Ishikawa (cell line): ENCODE results near the gene PTPRU.

Experiments used
- CEBPB ChIP-seq: IDR thresholded peaks from 2 replicates; pipeline ENCODE4 v1.6.1; 2012
- EGR1 ChIP-seq: IDR thresholded peaks from 2 replicates; pipeline ENCODE4 v1.6.1; 2012
- EP300 ChIP-seq: IDR thresholded peaks from 2 replicates; pipeline ENCODE4 v1.6.1; 2012; ENCODE audit warnings: borderline replicate concordance
- RAD21 ChIP-seq: IDR thresholded peaks from 2 replicates; pipeline ENCODE4 v1.6.1; 2012; ENCODE audit warnings: low read depth
- REST ChIP-seq: IDR thresholded peaks from 2 replicates; pipeline ENCODE4 v1.6.1; 2012; ENCODE audit warnings: low read depth, mild to moderate bottlenecking
- YY1 ChIP-seq: IDR thresholded peaks from 2 replicates; pipeline ENCODE4 v1.6.1; 2012; ENCODE audit warnings: low read depth
- TF ChIP-seq, protein P1 (sequence below): IDR thresholded peaks from 2 replicates; pipeline ENCODE4 v1.6.1; 2012

GRCh38 chr1:29357452-29357851, 121.1 kb downstream of the PTPRU start:
- TF ChIP-seq, protein P1, sequence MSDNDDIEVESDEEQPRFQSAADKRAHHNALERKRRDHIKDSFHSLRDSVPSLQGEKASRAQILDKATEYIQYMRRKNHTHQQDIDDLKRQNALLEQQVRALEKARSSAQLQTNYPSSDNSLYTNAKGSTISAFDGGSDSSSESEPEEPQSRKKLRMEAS: no peak
- TF ChIP-seq YY1 (no peak), CEBPB (no peak), EGR1 (no peak), EP300 (no peak), RAD21 (no peak), REST (no peak)
